Gastroesophageal sphincter (tissue), 4 donors: ENCODE data around the gene TSPEAR. TPM values are rescaled to one million over a fixed set of nuclear protein-coding genes. Genes with fewer than 3 reads are reported as not detected.

Source experiments
- ATAC-seq: fragments of 150-250 bp; one replicate; pipeline ENCODE4 v1.9.1; 2016; ENCODE audit warnings: mild to moderate bottlenecking, moderate library complexity
- H3K27ac ChIP-seq, 4 donors: fragments of 200-600 bp; sonication (generic) in 3 of 4; 1 replicate in 3 of 4; 2 replicates in 1 of 4; pipeline ENCODE4 v1.5.1; 2016 to 2019
- H3K27me3 ChIP-seq: fragments of 200-600 bp; sonication (generic); one replicate; pipeline ENCODE4 v1.5.1; 2019
- H3K36me3 ChIP-seq, 2 donors: fragments of 200-600 bp; sonication (generic); one replicate each; pipeline ENCODE4 v1.5.1; 2019; ENCODE audit warnings: control low read depth in 1 of 2
- H3K4me1 ChIP-seq, 3 donors: fragments of 200-600 bp; sonication (generic); 1 replicate in 2 of 3; 2 replicates in 1 of 3; pipeline ENCODE4 v1.5.1; 2016 to 2019; ENCODE audit warnings: control low read depth in 2 of 3
- H3K4me3 ChIP-seq, 2 donors: fragments of 200-600 bp; sonication (generic); one replicate each; pipeline ENCODE4 v1.5.1; 2019; ENCODE audit warnings: mild to moderate bottlenecking in 1 of 2, moderate library complexity in 1 of 2
- H3K9me3 ChIP-seq, 3 donors: fragments of 200-600 bp; sonication (generic); one replicate each; pipeline ENCODE4 v1.5.1; 2017 to 2019; ENCODE audit warnings: control low read depth in 2 of 3
- EP300 ChIP-seq: sonication (generic); formaldehyde crosslinking; IDR thresholded peaks from one replicate; pipeline ENCODE4 v1.6.1; 2017; ENCODE audit warnings: antibody characterized with exemption, mild to moderate bottlenecking
- POLR2A ChIP-seq, 2 donors: fragments of 450-650 bp; IDR thresholded peaks; one replicate each; pipeline ENCODE4 v1.6.1; 2017; ENCODE audit warnings: antibody characterized with exemption in 2 of 2, mild to moderate bottlenecking in 2 of 2, moderate library complexity in 1 of 2
- POLR2AphosphoS5 ChIP-seq: sonication (generic); formaldehyde crosslinking; IDR thresholded peaks from one replicate; pipeline ENCODE4 v1.6.1; 2017; ENCODE audit warnings: antibody characterized with exemption
- WGBS, 2 donors: methylation state at CpG; one replicate each; pipeline ENCODE4 v1.1.5; 2018; ENCODE audit warnings: low coverage in 1 of 2; 5-methylcytosine and 5-hydroxymethylcytosine counted together
- total RNA-seq, 4 donors: library from RNA; depleted of rRNA; stranded (reverse); fragments of >200 nt; gene quantifications; one replicate each; pipeline ENCODE4 v1.1.0, GENCODE V29; 2016
- TF ChIP-seq, protein P1 (sequence below), 4 experiments: fragments of 200-600 bp in 2 of 4; fragments of 450-650 bp in 2 of 4; sonication (generic) in 1 of 4; IDR thresholded peaks; one replicate each; pipeline ENCODE4 v1.5.1; 2017 to 2019; ENCODE audit warnings: antibody characterized with exemption in 4 of 4, mild to moderate bottlenecking in 2 of 4, moderate library complexity in 2 of 4

The TSPEAR gene
- total RNA-seq, 4 donors from 2014 or later = not detected

DNA sequence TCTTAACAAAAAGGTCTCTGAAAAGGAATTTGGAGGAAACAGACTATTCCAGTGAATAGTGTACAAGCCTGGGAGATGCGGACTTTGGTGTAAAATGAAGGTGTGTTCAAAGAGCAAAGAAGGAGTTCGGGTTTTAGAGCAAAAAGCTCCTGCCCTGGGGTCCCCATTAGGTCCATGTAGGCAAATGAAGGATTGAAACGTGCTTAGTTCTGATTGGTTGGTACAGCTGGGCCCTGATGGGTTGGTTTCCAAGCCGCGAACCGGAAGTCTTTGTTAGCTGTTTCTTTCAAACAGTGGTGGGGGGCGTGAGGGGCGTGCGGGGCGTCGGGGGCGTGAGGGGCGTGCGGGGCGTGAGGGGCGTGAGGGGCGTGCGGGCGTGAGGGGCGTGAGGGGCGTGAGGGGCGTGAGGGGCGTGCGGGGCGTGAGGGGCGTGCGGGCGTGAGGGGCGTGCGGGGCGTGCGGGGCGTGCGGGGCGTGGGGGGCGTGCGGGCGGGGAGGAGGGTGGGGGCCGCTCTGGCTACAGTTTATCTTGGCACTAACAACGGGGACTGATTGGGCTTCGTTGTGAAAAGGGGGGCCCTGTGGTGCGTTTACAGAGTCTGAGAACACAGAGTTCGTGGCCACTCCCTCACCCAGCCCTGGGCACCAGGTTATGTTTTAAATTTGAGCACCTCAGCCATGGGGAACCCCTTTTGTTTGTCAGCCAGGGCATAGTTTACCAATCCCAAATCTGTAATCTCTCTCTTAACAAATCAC lies 226.7 kb downstream of the TSPEAR start:
- no peak for TF ChIP-seq EP300
- no peak for TF ChIP-seq POLR2A (IDR thresholded peaks at IDR 0.05)
- WGBS, 2 donors = 83% methylated on average over 4 to 5 of the region's 43 CpGs

DNA sequence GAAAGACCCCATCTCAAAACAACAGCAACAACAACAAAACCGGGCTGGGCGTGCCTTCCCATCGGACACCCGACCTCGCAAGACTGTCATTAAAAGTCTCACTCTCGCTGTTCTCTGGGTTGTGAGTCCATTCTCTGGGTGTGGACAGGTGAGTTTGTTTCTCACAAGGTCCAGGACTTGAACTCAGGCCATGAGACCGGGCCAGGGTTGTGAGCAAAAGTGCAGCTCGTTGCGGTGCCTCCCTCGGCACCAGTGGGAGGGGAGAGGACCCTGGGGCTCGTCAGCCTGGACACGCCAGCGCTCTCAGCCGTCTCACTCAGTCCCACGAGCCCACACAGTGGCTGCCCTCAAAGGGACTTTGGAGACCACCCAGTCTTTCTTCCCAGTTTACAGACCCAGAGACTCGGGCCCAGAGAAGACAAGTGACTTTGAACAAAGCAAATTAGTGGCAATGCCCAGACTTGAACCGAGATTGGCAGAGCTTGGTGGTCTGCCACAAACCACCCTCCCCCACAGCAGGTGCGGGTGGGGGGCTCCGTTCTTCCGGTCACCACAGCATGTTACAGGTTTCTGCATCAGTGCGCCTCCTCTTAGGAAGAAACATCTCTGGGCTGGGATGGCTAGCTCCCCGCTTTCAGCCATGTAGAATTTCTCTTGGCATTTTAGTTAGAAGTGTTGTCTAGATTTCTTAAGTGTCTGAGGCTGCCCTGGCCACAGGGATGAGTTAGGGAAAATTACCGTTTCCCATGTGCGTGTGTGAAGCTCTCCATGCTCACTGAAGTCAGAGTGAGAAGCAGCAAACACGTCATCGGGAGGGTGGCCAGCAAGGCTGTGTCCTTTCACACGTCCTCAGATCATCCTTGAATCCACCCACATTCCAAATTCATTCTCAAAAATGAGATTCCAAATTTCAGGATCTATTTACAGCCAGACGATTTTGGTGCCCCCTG lies 227.8 kb downstream of the TSPEAR start:
- TF ChIP-seq EP300 (no peak), POLR2A (IDR thresholded peaks at IDR 0.05) (no peak), POLR2AphosphoS5 (no peak)
- TF ChIP-seq, protein P1, sequence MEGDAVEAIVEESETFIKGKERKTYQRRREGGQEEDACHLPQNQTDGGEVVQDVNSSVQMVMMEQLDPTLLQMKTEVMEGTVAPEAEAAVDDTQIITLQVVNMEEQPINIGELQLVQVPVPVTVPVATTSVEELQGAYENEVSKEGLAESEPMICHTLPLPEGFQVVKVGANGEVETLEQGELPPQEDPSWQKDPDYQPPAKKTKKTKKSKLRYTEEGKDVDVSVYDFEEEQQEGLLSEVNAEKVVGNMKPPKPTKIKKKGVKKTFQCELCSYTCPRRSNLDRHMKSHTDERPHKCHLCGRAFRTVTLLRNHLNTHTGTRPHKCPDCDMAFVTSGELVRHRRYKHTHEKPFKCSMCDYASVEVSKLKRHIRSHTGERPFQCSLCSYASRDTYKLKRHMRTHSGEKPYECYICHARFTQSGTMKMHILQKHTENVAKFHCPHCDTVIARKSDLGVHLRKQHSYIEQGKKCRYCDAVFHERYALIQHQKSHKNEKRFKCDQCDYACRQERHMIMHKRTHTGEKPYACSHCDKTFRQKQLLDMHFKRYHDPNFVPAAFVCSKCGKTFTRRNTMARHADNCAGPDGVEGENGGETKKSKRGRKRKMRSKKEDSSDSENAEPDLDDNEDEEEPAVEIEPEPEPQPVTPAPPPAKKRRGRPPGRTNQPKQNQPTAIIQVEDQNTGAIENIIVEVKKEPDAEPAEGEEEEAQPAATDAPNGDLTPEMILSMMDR (IDR thresholded peaks at IDR 0.05) = no peak
- H3K4me1 ChIP-seq = no peaks in the 10 kb centered on the region
- H3K4me3 ChIP-seq = no peak overlapping the region
- peaks cover 36% of the 10 kb centered on the region for H3K27me3 ChIP-seq
- no peak for ATAC-seq
- no peak overlapping the region for H3K27ac ChIP-seq
- WGBS, 2 donors = 65 to 75% methylated on average over 14 to 26 of the region's 28 CpGs
- no peaks in the 10 kb centered on the region for H3K9me3 ChIP-seq
- H3K36me3 ChIP-seq = no peaks in the 10 kb centered on the region

More for the DNA sequence above, 226.7 kb downstream of the TSPEAR start:
- Histone ChIP-seq H3K36me3 (no peaks in the 10 kb centered on the region), H3K9me3 (no peaks in the 10 kb centered on the region), H3K27me3 (peaks cover 36% of the 10 kb centered on the region), H3K4me3 (no peak overlapping the region), H3K27ac (no peak overlapping the region), H3K4me1 (no peaks in the 10 kb centered on the region)
- ATAC-seq = no peak

DNA sequence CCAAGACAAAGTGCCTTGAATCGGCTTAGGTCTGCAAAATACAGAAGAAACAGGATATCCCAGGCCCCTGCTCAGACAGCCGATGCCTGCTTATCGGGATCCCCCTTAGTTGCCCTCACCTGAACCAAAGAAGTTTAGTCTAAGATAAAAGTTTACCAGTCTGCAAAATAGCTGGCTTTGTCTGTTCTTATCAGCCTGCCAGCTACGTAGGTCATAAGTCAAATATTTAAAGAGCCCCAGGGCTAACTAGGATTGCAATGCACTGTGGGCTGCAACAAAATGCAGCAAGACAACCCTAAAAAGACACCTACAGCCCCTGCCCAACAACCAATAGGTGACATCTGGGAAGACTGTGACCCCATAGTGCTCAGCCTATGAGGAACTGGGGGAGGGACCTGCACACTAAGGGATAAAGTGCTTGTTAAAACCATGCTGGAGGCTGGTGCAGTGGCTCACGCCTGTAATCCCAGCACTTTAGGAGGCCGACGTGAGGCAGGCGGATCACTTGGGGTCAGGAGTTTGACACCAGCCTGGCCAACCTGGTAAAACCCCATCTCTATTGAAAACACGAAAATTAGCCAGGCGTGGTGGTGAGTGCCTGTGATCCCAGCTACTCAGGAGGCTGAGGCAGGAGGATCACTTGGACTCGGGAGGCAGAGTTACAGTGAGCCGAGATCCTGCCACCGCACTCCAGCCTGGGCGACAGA lies 228.6 kb downstream of the TSPEAR start:
- H3K27me3 ChIP-seq = peaks cover 31% of the 10 kb centered on the region
- H3K36me3 ChIP-seq = peaks cover 0 to 2% of the 10 kb centered on the region in 2 donors
- H3K9me3 ChIP-seq = no peaks in the 10 kb centered on the region
- H3K4me1 ChIP-seq = no peaks in the 10 kb centered on the region
- 56 to 58% methylated on average over 3 to 7 of the region's 14 CpGs for WGBS, 2 donors
- no peak for ATAC-seq
- no peak overlapping the region for H3K4me3 ChIP-seq
- H3K27ac ChIP-seq = no peak overlapping the region
- no peak for TF ChIP-seq POLR2A (IDR thresholded peaks at IDR 0.05)
- TF ChIP-seq, protein P1 (IDR thresholded peaks at IDR 0.05) = no peak
- no peak for TF ChIP-seq EP300

DNA sequence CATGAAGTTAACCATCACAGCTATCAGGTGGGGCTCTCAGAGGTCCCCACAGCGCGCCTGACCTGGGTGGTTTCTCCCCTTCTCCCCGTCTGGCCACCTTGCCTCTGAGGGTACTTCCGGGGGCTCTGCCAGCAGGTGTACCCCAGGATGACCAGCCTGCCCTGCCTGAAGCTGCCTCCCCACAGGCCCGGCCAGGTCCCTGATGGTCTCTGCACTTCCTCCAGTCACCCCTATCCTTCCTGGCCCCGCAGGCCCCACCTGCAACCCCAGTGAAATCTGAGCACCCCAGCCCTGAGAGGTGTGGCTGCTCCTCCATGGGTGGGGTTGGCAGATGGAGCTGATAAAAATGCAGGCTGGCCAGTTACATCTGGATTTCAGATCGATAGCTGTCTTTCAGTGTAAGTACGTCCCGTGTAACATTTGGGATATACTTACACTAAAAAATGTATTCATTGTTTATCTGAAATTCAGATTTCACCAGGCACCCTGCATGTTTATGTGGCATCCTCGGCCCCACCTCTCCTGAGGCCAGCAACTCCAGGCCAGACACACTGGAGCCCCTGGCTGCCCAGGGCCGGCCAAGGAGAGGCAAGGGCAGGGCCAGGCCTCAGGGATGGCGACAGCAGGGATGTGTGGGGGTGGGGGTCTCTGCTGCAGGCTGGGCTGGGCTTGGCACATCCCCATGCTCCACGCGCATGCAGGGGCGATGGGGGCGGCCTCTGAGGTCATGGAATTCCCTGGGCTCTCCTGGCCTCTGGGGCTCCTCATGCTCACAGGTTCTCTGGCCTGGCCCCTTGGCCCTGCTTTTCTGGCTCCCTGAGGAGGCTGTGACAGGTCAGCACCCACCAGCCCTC lies 230.9 kb downstream of the TSPEAR start:
- H3K27me3 ChIP-seq = peaks cover 28% of the 10 kb centered on the region
- 14 to 80% methylated on average over 2 to 6 of the region's 16 CpGs for WGBS, 2 donors
- no peak for ATAC-seq
- H3K36me3 ChIP-seq = peaks cover 0 to 16% of the 10 kb centered on the region in 2 donors
- no peaks in the 10 kb centered on the region for H3K4me1 ChIP-seq
- H3K27ac ChIP-seq = no peak overlapping the region
- no peaks in the 10 kb centered on the region for H3K9me3 ChIP-seq
- H3K4me3 ChIP-seq = no peak overlapping the region
- TF ChIP-seq POLR2A (IDR thresholded peaks at IDR 0.05) = no peak
- no peak for TF ChIP-seq POLR2AphosphoS5
- TF ChIP-seq EP300 = no peak
- TF ChIP-seq, protein P1 (IDR thresholded peaks at IDR 0.05) = no peak
